Hindlimb muscle (tissue), 1 donor: ENCODE measurements around the gene MDGA2. TPM values are rescaled to one million over a fixed set of nuclear protein-coding genes. Genes with fewer than 3 reads are reported as not detected.
"Not testable (repeated sequence)": the region's sequence is repeated elsewhere in the genome, so short reads cannot be mapped to it uniquely, and the experiment has no call there.

Source experiments
- DNase-seq: peaks from one replicate; pipeline ENCODE4 v3.0.0-alpha.2; 2013
- polyA plus RNA-seq: library from polyadenylated mRNA; unstranded; fragments of 120-200 nt; gene quantifications from one replicate; pipeline ENCODE4 v1.2.1, GENCODE V29; 2013; ENCODE audit not compliant: insufficient read length

The MDGA2 gene
- polyA plus RNA-seq, 1 donor, result 0.35 TPM

DNA sequence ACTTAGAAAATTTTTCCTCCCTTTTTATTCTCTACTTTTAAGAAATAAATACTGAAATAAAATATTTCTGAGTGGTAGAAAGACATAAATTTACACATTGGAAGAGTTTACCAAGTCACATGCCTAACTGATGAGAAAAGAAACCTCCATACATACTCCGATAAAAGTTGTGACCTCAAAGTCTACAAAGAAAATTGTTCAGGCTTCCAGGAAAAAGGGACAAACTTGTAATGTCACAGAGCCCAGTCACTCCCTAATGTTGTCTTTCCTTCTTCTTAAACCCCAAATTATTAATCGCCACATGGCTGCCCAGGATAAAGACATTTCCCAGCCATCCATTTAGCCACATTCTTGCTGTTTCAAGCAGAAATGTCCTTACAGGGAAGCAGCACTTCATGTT, 455.3 kb downstream of the MDGA2 start:
- DNase-seq, result no peak

DNA sequence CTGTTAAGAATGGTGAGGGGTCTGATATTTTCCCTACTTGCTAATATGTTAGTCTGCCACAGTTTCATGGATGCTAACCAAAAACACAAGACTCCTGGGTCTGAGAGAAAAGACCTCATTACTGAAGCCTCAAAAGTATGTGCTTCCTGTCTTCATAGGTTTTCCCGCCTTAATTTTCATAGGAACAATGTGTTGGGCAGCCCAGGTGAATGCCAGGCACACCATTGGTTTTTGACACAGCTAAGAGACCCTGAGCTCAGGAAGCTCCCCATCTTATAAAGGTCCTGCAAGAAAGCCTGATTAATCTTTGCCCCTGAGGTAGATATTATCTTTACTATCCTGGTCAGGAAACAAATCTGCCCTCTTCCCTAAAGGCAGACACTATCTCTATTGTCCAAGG, 464.1 kb downstream of the MDGA2 start:
- DNase-seq, result no peak

DNA sequence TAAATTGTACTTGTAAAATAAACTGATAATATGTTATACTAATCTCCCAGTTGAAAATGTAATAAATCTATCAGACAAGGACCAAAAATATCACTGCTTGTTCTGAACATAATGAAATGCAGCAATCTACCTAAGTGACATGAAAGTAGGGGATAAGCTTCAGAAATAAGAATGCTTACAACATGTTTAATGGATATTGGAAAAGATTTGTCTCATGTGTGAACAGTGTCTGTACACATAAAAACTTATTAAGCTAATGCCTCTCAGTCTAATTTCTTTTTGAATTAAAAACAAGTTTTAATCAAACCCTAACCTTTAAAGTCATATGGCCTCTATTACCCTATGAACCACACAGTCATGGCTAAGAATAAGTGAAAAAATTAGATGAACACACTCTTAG, 465.3 kb downstream of the MDGA2 start:
- no peak for DNase-seq

DNA sequence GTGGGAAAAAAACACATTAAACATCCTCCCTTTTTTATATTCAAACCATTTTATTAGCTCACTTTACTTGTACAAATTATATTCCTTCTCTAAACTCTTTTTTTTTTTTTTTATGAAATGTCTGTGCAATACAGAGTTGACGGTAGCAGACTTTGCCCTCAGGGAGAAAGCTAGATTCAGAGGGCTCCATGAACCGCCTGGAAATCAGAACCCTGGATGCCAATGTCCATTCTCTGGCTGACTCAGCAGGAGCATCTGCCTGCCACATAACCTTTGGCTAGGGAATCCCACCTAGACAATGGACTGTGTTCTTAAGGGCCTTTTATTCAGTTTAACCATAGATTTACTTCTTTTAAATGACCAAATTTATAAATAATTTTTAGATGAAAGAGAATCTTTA, 467.0 kb downstream of the MDGA2 start:
- no peak for DNase-seq

DNA sequence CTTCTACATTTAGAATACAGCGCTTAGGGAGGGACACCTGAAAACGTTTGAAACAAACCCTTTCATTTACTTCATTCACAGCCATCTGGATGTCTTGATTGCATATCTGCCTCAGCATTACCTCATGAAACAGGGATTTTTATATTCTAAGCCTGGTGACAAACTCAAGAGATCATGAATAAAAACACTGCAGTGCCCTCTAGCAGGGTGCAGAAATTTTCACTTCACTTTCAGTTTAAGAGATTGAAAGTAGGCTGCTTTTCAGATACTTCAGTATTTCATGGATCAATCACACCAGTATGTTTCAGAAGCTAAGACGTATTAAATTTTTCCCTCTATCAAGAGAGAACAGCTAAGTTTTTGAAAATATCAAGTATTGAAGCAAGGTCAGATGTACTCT, 467.8 kb downstream of the MDGA2 start:
- DNase-seq, result no peak

DNA sequence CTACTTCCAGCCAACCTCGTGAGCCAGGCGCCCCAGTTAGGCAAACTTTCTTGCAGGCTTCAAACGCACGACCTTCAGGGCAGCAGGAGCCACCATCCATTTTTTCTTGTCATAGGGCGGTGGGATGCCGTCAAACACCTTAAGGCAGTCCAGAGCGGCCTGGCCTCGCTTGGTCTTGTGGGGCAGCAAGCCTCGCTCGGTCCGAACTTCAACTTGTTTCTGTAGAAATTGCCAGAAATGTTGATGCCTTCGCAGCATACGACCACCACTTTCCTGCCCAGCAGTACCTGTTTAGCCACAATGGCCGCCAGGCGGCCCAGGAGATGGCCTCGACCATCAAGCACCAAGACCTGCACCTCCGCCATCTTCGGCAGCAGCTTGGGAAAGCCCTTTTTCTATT, 474.7 kb downstream of the MDGA2 start:
- no peak for DNase-seq

DNA sequence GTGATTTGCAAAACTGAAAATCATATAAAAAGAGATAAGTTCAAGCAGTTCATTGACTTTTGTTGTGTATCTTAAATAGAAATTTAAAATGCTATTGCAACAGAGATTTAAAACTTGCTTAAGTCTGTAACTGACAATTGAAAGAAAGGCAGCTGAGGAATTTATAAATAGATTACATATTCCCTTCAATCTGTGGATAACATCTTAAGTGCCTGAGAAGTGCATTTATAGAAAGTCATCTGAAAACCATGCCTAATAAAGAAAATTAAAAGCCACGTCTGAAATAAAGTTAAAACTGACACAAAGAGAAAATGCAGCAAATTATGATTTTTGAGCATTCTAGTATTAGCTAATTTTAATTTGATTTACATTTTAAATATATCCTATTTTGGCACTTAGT, 479.8 kb downstream of the MDGA2 start:
- DNase-seq, result no peak

DNA sequence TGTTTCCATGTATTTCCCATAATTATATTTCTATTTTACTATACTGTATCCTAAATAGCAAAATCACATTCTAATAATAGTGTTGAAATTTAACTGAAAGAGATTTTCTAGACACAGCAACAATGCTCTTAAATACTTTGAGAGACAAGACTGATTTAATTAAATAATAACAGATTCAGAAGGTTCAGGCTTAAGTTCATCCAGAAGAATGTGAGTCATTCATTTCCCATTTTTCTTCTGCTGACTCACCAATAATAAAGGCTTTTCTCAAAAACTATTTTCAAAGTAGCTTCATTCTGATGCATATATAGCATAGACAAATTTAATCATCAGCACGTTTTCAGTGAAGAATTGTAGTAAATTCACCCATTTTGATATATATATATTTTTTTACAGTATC, 481.4 kb downstream of the MDGA2 start:
- DNase-seq, result no peak

DNA sequence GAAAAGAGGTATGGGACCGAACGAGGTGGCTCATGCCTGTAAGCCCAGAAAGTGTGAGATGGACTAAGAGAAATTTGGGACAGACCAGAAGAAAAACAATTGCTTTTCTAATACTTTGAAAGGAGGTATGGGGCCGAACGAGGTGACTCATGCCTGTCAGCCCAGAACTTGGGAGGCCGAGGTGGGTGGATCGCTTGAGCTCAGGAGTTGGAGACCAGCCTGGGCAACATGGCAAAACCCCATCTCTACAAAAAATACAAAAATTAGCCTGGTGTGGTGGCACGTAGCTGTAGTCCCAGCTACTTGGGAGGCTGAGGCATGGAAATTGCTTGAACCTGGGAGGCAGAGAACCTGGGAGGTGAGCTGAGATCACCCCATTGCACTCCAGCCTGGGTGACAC, 483.2 kb downstream of the MDGA2 start:
- DNase-seq, result not testable (repeated sequence)

DNA sequence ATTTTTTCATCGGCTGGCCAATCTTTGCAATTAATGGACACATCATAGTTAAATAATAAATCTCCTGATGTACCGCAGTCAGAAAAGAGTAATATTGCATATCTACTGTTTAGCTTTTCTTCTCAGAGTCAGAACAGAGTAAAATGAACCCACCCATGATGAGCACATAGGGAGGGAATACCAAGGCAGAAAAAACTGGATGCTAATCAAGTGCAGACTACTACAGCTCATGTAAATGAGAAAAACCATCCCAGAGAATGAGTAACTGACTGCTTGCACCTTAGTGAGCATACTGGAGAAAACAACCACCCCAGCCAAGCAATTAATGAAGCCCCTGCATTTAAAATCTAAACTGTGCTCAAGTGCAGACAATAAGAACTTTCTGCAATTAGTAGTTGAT, 483.7 kb downstream of the MDGA2 start:
- DNase-seq, result no peak

DNA sequence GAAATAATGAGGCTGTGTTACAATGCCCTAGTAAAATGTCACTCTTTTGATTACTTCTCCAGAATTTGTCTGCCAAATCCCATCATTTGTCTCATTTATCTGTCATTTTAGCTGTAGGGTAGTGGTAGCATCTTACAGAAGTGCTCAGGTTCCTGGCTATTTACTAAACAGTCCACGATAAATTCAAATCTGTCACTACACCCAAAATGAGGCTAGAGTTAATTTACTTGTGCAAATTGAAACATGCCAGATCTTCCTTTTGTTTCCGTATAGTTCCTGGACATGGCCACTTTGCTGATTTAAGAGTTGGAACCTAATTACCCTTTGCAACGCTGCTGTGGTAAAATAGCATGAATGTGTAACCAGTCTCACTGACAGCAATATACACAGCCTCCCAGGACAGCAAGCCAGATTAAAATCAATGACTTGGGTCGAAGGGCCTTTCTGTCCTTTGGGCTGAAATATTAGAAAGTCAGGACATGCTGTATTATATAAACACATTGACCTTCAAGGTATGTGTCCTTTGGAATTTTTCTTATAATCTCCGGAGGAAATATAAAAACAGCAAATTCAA, 485.4 kb downstream of the MDGA2 start:
- no peak for DNase-seq

DNA sequence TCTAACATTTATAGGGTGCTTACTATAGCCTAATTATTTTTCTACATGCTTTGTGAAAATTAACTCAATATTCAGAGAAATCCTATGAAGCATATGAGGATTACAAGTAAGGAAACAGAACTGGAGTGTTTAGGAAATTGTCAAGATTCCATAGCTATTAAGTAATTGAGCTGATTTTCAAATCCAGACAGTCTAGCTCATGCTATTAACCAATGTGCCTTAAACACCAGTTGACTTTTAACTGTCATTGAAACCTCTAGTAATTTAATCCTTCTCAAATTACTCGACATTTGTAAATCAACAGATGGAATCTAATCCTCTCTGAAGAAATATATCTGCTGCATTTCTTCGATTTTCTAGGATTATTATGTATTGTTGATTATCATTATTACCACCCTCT, 488.9 kb downstream of the MDGA2 start:
- no peak for DNase-seq

DNA sequence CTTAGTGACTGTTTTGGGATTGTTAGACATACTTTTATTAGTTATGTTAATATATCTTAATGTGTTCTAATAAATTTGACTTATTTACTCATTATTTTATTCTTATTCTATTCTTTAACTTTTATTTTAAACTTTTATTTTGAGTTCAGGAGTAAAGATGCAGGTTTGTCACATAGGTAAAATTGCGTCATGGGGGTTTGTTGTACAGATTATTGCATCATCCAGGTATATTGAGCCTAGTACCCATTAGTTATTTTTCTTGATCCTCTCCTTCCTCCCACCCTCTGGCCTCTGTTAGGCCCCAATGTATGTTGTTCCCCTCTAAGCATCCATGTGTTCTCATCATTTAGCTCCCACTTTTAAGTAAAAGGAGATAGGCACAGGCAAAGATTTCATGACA, 495.5 kb downstream of the MDGA2 start:
- DNase-seq, result no peak

DNA sequence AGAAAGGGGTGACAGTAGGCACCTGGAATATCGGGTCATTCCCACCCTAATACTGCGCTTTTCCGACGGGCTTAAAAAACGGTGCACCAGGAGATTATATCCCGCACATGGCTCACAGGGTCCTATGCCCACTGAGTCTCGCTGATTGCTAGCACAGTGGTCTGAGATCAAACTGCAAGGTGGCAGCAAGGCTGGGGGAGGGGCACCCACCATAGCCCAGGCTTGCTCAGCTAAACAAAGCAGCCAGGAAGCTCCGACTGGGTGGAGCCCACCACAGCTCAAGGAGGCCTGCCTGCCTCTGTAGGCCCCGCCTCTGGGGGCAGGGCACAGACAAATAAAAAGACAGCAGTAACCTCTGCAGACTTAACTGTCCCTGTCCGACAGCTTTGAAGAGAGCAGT, 503.5 kb downstream of the MDGA2 start:
- DNase-seq, result not testable (repeated sequence)

DNA sequence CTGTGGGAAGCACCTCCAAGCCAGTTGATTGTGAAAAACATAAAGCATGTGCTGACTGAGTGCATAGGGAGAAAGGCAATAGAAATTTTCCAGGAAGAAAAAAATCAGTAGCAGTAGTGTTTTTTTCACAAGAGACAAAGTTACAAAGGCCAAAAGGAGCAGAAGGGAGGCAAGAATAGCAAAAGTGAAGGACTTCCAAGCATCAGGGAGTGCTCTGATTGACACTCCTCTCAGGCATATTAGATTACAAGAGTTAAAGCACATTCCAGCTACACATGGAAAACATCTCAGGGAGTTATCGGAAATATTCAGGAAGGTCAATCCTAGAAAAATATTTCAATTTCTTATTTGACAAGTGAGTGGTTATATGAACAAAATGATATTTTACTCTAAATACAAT, 508.0 kb downstream of the MDGA2 start:
- no peak for DNase-seq

DNA sequence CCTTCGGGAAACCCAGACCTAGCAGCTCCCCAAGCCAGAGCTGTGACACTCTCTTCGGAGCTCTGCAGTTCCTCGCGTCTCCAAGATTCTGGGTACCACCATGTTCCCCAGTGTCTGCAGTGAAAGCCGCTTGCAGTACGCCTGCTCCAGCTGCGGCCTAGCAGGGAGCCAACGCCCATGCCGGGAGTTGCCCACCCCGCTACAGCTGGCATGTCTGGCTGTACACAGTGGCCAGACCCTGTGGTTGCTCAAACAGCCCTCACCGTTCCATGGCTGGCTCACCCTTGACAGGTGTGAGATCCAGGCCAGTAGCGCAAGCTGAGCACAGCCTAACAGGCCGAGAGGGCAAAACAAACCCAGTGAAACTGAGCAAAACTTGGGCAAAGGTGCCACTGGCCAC, 520.0 kb downstream of the MDGA2 start:
- no peak for DNase-seq

DNA sequence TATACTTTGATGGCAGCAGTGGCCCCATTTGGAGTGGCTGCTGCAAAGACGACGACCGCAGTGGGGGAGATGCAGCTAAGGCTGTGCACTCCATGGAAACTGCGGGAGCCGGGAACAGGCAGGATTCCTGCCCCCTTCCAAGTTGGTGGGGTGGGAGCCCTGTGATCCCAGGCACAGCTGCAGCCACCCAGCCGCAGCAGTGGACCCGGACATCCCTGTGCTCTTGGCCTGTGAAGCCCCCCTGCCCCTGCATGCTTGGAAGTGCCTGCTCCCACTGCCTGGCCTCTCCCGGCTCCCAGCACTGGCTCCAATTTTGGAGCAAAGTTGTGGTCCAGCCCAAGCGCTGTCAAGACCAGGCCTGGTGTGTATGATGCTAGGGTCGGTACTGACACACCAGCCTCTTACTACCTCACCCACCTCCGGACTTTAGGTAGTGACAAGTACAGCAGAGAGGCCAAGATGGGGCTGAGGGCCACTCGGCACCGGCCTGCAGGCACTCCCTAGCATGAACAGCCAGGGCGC, 521.1 kb downstream of the MDGA2 start:
- DNase-seq, result no peak

DNA sequence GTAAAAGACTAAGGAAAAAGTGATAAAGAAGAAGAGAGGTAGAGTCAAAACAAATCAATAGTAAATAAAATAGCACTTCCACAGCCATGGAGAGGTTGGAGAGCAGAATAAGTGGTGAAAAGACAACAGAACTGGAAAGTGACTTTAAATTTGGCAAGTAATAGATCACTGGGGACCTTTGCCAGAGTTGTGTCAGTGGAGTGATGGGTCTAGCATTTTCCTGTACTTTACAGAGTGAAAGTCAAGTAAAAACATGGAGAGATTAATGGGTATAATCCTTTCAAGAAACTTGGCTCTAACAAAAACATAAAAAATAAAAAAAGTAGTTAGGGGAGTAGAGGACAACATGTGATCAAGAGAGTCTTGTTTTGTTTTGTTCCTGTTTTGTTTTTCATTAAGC, 521.7 kb downstream of the MDGA2 start:
- no peak for DNase-seq

DNA sequence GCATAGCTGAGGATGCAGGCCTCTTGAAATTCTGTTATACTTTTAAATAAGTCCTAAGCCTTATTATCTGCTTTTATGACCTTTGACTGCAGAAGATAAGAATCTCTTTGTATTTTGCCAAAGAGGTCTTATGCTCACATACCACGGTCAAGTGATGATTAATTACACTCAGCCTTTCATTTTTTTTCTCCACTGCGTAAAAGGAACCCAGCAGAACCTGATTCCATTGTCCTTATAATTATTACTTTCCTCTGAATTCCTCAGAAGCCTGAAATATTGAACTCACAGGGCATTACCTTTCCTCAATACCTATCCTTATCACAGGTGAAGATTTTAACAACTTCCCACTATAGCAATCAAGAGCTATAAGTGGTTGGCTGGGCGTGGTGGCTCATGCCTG, 525.1 kb downstream of the MDGA2 start:
- DNase-seq, result no peak

DNA sequence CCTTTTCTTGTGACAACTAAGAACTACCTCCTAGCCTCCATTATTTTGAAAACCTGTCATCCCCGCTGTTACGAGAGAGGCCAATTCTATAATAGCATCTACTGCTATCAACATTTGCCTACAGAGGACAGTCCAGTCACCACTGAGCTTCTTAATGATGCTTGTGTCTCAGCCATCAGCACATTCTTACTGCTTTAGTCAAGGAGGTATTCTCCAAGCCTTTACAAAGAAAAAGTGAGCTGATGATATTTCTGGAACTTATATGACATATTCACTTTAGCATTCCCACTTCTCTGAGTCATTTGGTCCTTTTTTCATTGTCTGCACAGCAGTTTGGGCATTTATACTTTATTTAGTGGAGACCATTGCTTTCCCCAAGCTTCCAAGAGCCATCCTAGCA, 526.1 kb downstream of the MDGA2 start:
- no peak for DNase-seq

DNA sequence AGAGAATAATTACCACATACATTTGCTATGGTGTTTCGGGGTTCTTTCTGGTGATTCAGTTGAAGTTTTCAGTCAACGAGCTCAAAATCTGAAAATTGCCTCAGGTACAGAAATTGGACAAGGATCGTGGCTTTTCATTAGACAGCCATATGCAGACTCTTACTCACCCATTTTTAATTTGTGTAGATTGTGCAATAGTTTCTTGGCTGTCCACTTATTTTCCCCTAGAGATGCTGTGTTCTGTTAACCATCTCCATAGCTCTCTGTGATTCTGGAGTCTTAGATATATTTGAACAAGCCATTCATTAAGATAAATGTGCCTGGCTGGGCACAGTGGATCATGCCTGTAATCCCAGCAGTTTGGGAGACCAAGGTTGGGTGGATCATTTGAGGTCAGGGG, 526.7 kb downstream of the MDGA2 start:
- DNase-seq, result no peak

DNA sequence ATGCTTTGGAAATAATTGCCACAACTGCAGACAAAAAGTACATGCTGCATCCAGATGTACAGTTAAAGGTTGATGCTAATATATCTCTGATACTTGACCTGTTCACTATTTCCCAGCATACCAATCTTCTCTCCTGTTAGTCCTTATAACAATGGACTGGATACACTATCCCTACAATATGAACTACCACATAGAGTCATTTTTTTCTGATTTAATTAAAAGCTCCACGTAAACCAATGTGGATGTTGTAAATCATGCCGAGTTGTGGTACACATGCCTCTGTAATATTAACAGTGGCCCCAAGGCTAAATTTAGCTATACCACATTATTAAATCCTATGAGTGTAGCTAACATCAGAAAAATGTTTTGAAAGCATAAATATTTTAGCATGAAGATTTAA, 554.8 kb downstream of the MDGA2 start:
- no peak for DNase-seq

DNA sequence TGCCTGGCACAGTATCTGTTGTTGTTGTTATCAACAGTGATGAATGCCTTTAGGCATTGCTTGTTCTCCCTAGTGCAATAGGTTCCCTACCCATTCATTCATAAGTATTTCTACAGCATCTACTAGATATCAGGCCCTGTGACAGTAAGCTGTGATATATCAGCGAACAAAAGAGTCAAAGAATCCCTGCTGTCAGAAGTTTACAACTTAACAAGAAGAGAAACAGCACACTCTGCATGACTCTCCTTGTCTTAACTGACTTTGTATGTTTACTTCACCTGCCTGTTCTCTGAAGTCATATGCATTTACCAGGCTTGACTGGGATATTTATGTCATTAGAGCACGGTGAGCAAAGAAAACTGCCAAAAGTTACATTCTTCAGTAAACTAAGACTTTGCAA, 571.6 kb downstream of the MDGA2 start:
- no peak for DNase-seq

DNA sequence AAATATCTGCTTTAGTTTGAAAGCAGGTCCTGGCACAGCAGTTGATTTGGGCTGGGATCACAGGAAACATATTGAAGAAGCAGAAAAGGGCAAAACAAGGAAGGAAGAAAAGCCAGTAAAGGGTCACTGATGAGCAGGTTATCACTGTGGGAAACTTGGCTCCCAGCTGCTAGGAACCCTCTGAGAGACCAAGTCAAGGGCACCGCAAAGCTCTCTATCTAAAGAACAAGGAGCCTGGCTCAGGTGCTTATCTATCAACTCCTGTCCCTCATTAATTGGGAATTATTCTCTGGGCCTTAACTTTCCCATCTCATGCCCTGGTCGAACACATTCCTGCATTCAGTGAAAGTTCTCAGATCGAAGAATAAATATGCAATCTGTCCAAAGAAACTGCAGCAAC, 572.9 kb downstream of the MDGA2 start:
- DNase-seq, result no peak

DNA sequence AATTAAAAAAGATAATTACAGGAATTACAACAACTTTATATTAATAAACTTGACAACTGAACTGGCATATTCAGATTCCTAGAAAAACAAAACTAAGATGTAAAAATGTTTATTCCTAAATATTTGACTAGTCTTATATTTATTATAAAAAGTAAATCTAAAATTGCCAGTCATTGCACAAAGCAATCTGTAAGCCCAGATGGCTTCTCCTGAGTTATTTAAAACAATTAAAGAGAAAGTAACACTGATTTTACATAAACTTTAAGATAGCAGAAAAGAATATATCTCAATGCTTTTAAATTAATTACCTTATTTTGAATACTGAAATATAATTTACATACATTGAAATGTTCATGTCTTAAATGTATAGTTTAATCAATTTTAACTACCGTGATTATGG, 589.7 kb downstream of the MDGA2 start:
- no peak for DNase-seq
